ENCODE data around the gene GLO1. TPM values are rescaled to one million over a fixed set of nuclear protein-coding genes. Genes with fewer than 3 reads are reported as not detected.

GLO1 gene
- total RNA-seq, 2 donors from 2014 or later = 68.7 to 70.8 TPM

DNA sequence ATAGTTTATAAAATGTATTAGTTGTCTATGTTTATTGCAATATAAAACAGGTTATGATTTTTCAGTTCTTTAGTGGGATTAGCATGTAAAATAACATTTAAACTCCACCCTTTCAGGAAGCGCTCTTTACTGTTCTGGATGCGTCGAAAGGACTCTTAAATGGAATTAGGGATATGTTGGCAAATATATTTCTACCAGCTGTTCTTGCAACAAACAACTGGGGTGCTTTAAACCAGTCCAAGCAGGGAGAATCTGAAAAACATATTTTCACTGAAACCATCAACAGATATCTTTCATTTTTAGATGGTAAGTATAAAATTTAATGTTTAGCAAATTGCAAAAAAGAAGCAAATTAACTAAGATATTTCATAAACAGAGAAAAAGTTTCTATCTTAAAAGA, 34.0 kb upstream of the GLO1 start:
- TF ChIP-seq, protein P1, sequence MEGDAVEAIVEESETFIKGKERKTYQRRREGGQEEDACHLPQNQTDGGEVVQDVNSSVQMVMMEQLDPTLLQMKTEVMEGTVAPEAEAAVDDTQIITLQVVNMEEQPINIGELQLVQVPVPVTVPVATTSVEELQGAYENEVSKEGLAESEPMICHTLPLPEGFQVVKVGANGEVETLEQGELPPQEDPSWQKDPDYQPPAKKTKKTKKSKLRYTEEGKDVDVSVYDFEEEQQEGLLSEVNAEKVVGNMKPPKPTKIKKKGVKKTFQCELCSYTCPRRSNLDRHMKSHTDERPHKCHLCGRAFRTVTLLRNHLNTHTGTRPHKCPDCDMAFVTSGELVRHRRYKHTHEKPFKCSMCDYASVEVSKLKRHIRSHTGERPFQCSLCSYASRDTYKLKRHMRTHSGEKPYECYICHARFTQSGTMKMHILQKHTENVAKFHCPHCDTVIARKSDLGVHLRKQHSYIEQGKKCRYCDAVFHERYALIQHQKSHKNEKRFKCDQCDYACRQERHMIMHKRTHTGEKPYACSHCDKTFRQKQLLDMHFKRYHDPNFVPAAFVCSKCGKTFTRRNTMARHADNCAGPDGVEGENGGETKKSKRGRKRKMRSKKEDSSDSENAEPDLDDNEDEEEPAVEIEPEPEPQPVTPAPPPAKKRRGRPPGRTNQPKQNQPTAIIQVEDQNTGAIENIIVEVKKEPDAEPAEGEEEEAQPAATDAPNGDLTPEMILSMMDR (IDR thresholded peaks at IDR 0.05) = no peak
- Histone ChIP-seq H3K4me3 (no peak overlapping the region), H3K27me3 (no peaks in the 10 kb centered on the region), H3K9ac (ENCODE audit: low read depth in 2 of 2, low read length in 2 of 2) (no peak overlapping the region), H3K27ac (no peak overlapping the region), H3K4me1 (no peaks in the 10 kb centered on the region), H3K36me3 (no peaks in the 10 kb centered on the region), H3K9me3 (no peaks in the 10 kb centered on the region)
- intact Hi-C loops (cut with DNase I) = no loop called here
- DNase-seq = no peak

DNA sequence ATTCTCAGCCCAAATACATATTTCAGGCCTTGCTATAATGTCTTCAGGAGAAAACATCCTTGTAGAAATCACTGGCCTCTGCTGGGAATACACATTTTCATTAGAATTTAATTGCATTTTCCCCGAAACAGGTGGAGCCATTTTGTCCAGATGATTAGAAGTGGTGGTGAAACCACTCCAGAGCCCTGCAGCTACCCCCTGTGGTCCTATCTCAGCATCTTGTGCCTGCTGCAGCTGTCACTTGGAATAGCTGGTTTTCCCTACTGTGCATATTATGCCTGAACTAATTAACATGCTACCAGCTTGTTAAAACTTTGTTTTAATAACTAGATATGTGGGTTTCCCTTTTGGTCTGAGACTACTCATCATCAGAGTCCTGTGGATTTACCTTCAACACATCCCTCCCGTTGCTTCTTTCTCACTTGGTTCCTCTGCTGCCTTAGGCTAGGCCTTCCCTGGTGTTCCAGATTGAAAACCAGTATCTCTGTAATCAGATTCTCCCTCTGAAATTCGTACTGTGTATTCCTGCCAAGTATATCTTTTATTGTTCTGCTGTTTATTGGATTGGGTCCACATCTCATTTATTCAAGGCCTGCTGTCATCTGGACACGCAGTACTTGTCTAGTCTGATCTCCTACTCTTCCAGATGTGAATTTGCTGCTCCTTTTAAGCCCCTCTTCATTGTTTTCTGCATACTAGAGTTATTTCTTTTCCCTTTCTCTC, 27.4 kb upstream of the GLO1 start:
- TF ChIP-seq, protein P1 (IDR thresholded peaks at IDR 0.05) = no peak
- intact Hi-C loops (cut with DNase I) = no loop called here

GRCh38 chr6:38728203-38728602, 25.3 kb upstream of the GLO1 start:
- no peak overlapping the region for H3K27ac ChIP-seq
- no peaks in the 10 kb centered on the region for H3K4me1 ChIP-seq
- H3K9ac ChIP-seq (ENCODE audit: low read depth in 2 of 2, low read length in 2 of 2) = no peak overlapping the region
- H3K36me3 ChIP-seq = no peaks in the 10 kb centered on the region
- H3K4me3 ChIP-seq = no peak overlapping the region
- no peaks in the 10 kb centered on the region for H3K27me3 ChIP-seq
- intact Hi-C loops (cut with DNase I) = no loop called here
- TF ChIP-seq, protein P1 (IDR thresholded peaks at IDR 0.05) = no peak
- no peak for DNase-seq
- no peaks in the 10 kb centered on the region for H3K9me3 ChIP-seq

More for the DNA sequence above, 27.4 kb upstream of the GLO1 start:
- Histone ChIP-seq H3K9me3 (no peaks in the 10 kb centered on the region), H3K27me3 (no peaks in the 10 kb centered on the region), H3K36me3 (no peaks in the 10 kb centered on the region), H3K4me1 (no peaks in the 10 kb centered on the region), H3K9ac (ENCODE audit: low read depth in 2 of 2, low read length in 2 of 2) (no peak overlapping the region), H3K4me3 (no peak overlapping the region), H3K27ac (no peak overlapping the region)
- DNase-seq = no peak

DNA sequence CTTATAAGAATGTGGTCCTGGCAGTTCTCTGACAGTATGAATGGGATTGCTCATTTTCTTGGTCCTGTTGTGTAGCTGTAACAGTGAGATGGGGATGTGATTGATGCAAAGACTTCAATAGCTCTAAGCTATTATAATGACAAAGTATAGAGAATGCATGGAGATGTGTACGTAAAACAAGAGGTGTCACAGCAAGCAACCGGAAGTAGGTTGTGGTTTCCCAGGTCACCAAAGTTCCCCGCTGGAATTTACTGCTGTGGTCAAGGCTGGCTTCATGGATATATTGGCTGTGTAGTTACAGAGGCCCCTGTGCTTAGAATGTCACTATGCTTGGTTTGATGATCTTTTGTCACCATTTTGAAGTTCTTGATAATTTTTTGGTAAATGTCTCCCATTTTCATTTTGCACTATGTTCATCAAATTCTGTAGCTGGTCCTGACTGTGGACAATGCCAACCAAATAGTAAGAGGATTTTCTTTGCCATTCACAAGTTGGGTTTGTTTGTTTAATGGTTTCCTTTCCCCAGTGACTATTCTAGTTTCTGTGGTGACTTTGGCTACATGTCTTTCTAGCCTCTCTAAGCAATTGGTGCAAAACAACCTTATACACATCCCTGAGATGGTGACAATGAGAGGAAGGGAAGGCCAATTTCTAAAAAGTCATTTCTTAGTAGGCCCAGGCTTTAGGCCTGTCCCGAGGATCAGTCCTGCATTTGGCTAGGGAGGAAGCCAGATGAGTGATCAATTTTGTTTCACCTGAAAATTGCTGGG, 22.7 kb upstream of the GLO1 start:
- TF ChIP-seq, protein P1 (IDR thresholded peaks at IDR 0.05) = no peak
- H3K36me3 ChIP-seq = no peaks in the 10 kb centered on the region
- H3K4me3 ChIP-seq = no peak overlapping the region
- intact Hi-C loops (cut with DNase I) = no loop called here
- no peak overlapping the region for H3K27ac ChIP-seq
- DNase-seq = no peak
- no peaks in the 10 kb centered on the region for H3K9me3 ChIP-seq
- no peaks in the 10 kb centered on the region for H3K27me3 ChIP-seq
- no peak overlapping the region for H3K9ac ChIP-seq (ENCODE audit: low read depth in 2 of 2, low read length in 2 of 2)
- H3K4me1 ChIP-seq = no peaks in the 10 kb centered on the region

- no peak overlapping the region for H3K4me3 ChIP-seq
- no peaks in the 10 kb centered on the region for H3K9me3 ChIP-seq
- DNase-seq = no peak
- H3K27me3 ChIP-seq = no peaks in the 10 kb centered on the region
- H3K9ac ChIP-seq (ENCODE audit: low read depth in 2 of 2, low read length in 2 of 2) = no peak overlapping the region
- no peaks in the 10 kb centered on the region for H3K36me3 ChIP-seq
- H3K4me1 ChIP-seq = no peaks in the 10 kb centered on the region
- intact Hi-C loops (cut with DNase I) = no loop called here
- TF ChIP-seq, protein P1 (IDR thresholded peaks at IDR 0.05) = no peak
- no peak overlapping the region for H3K27ac ChIP-seq
Observed at GRCh38 chr6:38724343-38724742, 21.4 kb upstream of the GLO1 start.
